Measurements from ENCODE around the gene CTSS. TPM values are rescaled to one million over a fixed set of nuclear protein-coding genes. Genes with fewer than 3 reads are reported as not detected.

Gene CTSS
- total RNA-seq (5.3 and 10.4 TPM in 2 replicates), polyA plus RNA-seq (4.4 and 5.2 TPM in 2 replicates)

DNA sequence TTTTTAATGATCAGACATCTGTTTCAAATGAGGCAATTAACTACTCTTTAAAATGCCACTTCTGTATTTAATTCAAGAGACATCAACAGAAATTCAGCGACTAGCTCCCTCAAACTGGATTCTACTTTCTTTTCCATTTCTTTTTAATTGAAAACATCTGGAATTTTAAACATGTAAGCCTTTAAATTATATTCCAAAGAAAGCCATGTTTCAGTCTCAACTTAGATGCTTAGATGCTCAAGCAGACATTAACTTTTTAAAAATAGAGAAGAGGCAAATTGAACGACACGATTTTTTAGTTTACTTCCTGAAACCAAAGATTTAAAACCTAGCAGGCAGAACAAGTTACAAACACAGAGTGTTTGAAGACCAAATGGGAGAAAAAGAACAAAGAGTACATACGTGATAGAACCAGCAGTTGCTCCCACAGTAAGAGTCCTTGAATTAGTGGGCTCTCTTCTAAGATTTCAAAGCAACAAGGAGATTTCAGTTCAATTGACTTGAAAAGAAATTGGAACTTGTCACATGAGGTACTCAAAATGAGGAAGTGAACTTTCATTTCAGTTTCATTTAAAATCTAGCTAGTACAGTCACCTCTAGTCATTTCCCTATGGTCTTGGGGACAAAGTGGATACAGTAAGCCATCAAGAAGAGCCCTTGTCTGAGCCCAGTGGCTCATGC, at the start of gene CTSS:
CTSS (minus strand) TSS at position 483 of the 681 bp plus-strand sequence. CDS start 1,015 bp downstream, outside the sequence.
- no peaks in the 10 kb centered on the region for H3K36me3 ChIP-seq (replicated peaks; ENCODE audit: insufficient read depth, low read depth)
- no peak within 1 kb of the TSS for H3K4me3 ChIP-seq
- peak within 1 kb of the TSS; percentile 65 for H2AFZ ChIP-seq
- H3K9me2 ChIP-seq (replicated peaks; ENCODE audit: insufficient read depth): no peaks in the 10 kb centered on the region
- TF ChIP-seq, protein P1, sequence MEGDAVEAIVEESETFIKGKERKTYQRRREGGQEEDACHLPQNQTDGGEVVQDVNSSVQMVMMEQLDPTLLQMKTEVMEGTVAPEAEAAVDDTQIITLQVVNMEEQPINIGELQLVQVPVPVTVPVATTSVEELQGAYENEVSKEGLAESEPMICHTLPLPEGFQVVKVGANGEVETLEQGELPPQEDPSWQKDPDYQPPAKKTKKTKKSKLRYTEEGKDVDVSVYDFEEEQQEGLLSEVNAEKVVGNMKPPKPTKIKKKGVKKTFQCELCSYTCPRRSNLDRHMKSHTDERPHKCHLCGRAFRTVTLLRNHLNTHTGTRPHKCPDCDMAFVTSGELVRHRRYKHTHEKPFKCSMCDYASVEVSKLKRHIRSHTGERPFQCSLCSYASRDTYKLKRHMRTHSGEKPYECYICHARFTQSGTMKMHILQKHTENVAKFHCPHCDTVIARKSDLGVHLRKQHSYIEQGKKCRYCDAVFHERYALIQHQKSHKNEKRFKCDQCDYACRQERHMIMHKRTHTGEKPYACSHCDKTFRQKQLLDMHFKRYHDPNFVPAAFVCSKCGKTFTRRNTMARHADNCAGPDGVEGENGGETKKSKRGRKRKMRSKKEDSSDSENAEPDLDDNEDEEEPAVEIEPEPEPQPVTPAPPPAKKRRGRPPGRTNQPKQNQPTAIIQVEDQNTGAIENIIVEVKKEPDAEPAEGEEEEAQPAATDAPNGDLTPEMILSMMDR (IDR thresholded peaks at IDR 0.05; ENCODE audit: poor library complexity): no peak
- TF ChIP-seq EZH2phosphoT487 (IDR thresholded peaks at IDR 0.05; ENCODE audit: low read depth, severe bottlenecking, unreplicated experiment) (no peak), EZH2 (IDR thresholded peaks at IDR 0.05; ENCODE audit: borderline replicate concordance) (no peak)
- H3K27me3 ChIP-seq: no peaks in the 10 kb centered on the region
- peak within 1 kb of the TSS; percentile 84 for H3K27ac ChIP-seq
- no peaks in the 10 kb centered on the region for H3K9me3 ChIP-seq (ENCODE audit: low read depth)
- no peak for DNase-seq (ENCODE audit: low spot score)
- no peaks in the 10 kb centered on the region for H4K20me1 ChIP-seq (ENCODE audit: insufficient read depth, poor library complexity, severe bottlenecking)
- no peaks in the 10 kb centered on the region for H3K79me2 ChIP-seq
- 53% methylated on average over 4 of the region's 4 CpGs for WGBS (ENCODE audit: low lambda C conversion rate, missing lambda C conversion rate)
- peak within 1 kb of the TSS; percentile 56 for H3K4me2 ChIP-seq
- peaks cover 10% of the 10 kb centered on the region for H3K4me1 ChIP-seq (ENCODE audit: insufficient read depth)

DNA sequence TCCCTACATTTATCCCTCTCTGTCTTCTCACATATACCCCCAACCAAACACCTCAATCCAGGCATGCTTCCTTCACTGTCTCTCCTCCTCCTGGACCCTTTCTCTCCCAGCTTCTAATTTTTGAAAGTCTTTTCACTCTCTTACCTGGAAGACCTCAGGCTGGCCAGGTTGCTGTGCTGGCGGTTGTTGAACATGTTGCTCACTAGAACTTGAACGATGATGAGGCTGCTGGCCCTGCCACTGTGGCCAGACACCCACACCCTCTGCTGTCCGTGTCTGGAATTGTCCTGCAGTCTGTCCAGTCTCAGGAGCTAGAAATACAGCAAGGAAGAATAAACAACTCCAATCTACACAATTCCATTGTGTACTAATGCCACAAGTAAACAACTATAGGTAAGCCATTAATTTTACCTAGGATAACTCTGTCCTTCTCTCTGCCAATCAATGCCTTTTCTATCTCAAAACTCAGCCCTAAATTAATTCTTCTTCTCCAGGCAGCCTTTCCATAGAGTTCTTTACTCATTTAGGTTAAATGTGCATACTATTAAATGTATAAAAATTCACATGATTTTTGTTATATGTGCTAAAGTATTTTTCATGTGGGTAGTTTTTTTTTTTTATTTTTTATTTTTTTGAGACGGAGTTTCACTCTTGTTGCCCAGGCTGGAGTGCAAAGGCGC, 47.6 kb upstream of the CTSS start:
- no peaks in the 10 kb centered on the region for H3K79me2 ChIP-seq
- H2AFZ ChIP-seq: no peak overlapping the region
- no peak overlapping the region for H3K4me2 ChIP-seq
- no peaks in the 10 kb centered on the region for H3K9me2 ChIP-seq (replicated peaks; ENCODE audit: insufficient read depth)
- peak; percentile 82 for DNase-seq (ENCODE audit: low spot score)
- TF ChIP-seq, protein P1 (IDR thresholded peaks at IDR 0.05; ENCODE audit: poor library complexity): peak; percentile 70
- TF ChIP-seq EZH2phosphoT487 (IDR thresholded peaks at IDR 0.05; ENCODE audit: low read depth, severe bottlenecking, unreplicated experiment) (no peak), EZH2 (IDR thresholded peaks at IDR 0.05; ENCODE audit: borderline replicate concordance) (no peak)
- peaks cover 24% of the 10 kb centered on the region for H3K4me1 ChIP-seq (ENCODE audit: insufficient read depth)
- no peaks in the 10 kb centered on the region for H3K9me3 ChIP-seq (ENCODE audit: low read depth)
- no peaks in the 10 kb centered on the region for H3K27me3 ChIP-seq
- peaks cover 5% of the 10 kb centered on the region for H3K36me3 ChIP-seq (replicated peaks; ENCODE audit: insufficient read depth, low read depth)
- no peak overlapping the region for H3K4me3 ChIP-seq
- WGBS (ENCODE audit: low lambda C conversion rate, missing lambda C conversion rate): 54% methylated on average over 5 of the region's 5 CpGs
- H3K27ac ChIP-seq: no peak overlapping the region
- no peaks in the 10 kb centered on the region for H4K20me1 ChIP-seq (ENCODE audit: insufficient read depth, poor library complexity, severe bottlenecking)

DNA sequence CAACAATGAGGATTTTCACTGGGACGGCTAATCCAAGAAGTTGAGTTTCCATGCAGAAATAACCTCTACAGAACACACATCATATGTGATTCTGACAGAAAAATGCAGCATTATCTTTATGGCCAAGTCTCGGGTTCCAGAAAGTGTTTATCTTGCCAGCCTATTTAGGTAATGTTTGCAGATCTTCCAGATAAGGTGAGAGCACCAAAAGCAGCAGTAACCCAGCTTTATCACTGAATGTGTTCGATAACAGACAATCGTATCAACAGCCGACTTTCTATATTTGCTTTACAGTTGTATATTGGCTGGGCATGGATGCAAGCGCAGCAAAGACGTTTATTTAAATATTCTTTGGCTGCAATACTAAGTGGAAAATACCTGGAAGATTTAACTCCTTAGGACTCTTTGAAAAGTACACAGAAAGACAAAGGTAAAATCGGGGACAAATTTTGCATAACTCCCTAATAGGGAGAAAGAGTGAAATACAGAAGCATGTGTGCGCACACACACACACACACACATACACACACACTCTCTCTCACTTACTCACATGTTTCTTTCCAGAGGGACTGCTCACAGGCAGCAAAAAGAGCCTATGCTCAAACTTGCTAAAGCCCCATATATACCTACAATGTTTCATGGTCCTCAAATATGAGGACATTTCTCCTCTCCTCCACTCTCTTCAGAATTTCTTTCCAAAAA, 45.5 kb upstream of the CTSS start:
- H3K36me3 ChIP-seq (replicated peaks; ENCODE audit: insufficient read depth, low read depth): peaks cover 5% of the 10 kb centered on the region
- no peaks in the 10 kb centered on the region for H3K27me3 ChIP-seq
- DNase-seq (ENCODE audit: low spot score): peak; percentile 23
- H3K9me3 ChIP-seq (ENCODE audit: low read depth): no peaks in the 10 kb centered on the region
- TF ChIP-seq, protein P1 (IDR thresholded peaks at IDR 0.05; ENCODE audit: poor library complexity): no peak
- TF ChIP-seq EZH2 (IDR thresholded peaks at IDR 0.05; ENCODE audit: borderline replicate concordance) (no peak), EZH2phosphoT487 (IDR thresholded peaks at IDR 0.05; ENCODE audit: low read depth, severe bottlenecking, unreplicated experiment) (no peak)
- H4K20me1 ChIP-seq (ENCODE audit: insufficient read depth, poor library complexity, severe bottlenecking): no peaks in the 10 kb centered on the region
- peaks cover 30% of the 10 kb centered on the region for H3K4me1 ChIP-seq (ENCODE audit: insufficient read depth)
- no peaks in the 10 kb centered on the region for H3K9me2 ChIP-seq (replicated peaks; ENCODE audit: insufficient read depth)
- WGBS (ENCODE audit: low lambda C conversion rate, missing lambda C conversion rate): 31% methylated on average over 9 of the region's 9 CpGs
- H3K79me2 ChIP-seq: no peaks in the 10 kb centered on the region
- H2AFZ ChIP-seq: no peak overlapping the region
- peak overlapping the region; percentile 48 for H3K4me2 ChIP-seq
- no peak overlapping the region for H3K4me3 ChIP-seq
- peak overlapping the region; percentile 61 for H3K27ac ChIP-seq

Data from hepatocyte (in vitro differentiated cells).